ENCODE data around the gene SNX13.

- TF ChIP-seq CTCF (IDR thresholded peaks at IDR 0.05) = no peak
- TF ChIP-seq POLR2A (IDR thresholded peaks at IDR 0.05) = no peak
These were observed 37.0 kb downstream of the SNX13 start for GRCh38 chr7:17903337-17903736.
